Gastroesophageal sphincter (tissue), 4 donors: ENCODE results near the gene TRIM17. TPM values are rescaled to one million over a fixed set of nuclear protein-coding genes. Genes with fewer than 3 reads are reported as not detected.
A peak's percentile ranks its signal among the peaks of the same experiment; 100 is the strongest.

ENCODE experiments used
- ATAC-seq: fragments of 150-250 bp; one replicate; pipeline ENCODE4 v1.9.1; 2016; ENCODE audit warnings: mild to moderate bottlenecking, moderate library complexity
- H3K27ac ChIP-seq, 4 donors: fragments of 200-600 bp; sonication (generic) in 3 of 4; 1 replicate in 3 of 4; 2 replicates in 1 of 4; pipeline ENCODE4 v1.5.1; 2016 to 2019
- H3K27me3 ChIP-seq: fragments of 200-600 bp; sonication (generic); one replicate; pipeline ENCODE4 v1.5.1; 2019
- H3K36me3 ChIP-seq, 2 donors: fragments of 200-600 bp; sonication (generic); one replicate each; pipeline ENCODE4 v1.5.1; 2019; ENCODE audit warnings: control low read depth in 1 of 2
- H3K4me1 ChIP-seq, 3 donors: fragments of 200-600 bp; sonication (generic); 1 replicate in 2 of 3; 2 replicates in 1 of 3; pipeline ENCODE4 v1.5.1; 2016 to 2019; ENCODE audit warnings: control low read depth in 2 of 3
- H3K4me3 ChIP-seq, 2 donors: fragments of 200-600 bp; sonication (generic); one replicate each; pipeline ENCODE4 v1.5.1; 2019; ENCODE audit warnings: mild to moderate bottlenecking in 1 of 2, moderate library complexity in 1 of 2
- H3K9me3 ChIP-seq, 3 donors: fragments of 200-600 bp; sonication (generic); one replicate each; pipeline ENCODE4 v1.5.1; 2017 to 2019; ENCODE audit warnings: control low read depth in 2 of 3
- CTCF ChIP-seq, 4 experiments: fragments of 200-600 bp in 2 of 4; fragments of 450-650 bp in 2 of 4; sonication (generic) in 1 of 4; IDR thresholded peaks; one replicate each; pipeline ENCODE4 v1.5.1; 2017 to 2019; ENCODE audit warnings: antibody characterized with exemption in 4 of 4, mild to moderate bottlenecking in 2 of 4, moderate library complexity in 2 of 4
- EP300 ChIP-seq: sonication (generic); formaldehyde crosslinking; IDR thresholded peaks from one replicate; pipeline ENCODE4 v1.6.1; 2017; ENCODE audit warnings: antibody characterized with exemption, mild to moderate bottlenecking
- POLR2A ChIP-seq, 2 donors: fragments of 450-650 bp; IDR thresholded peaks; one replicate each; pipeline ENCODE4 v1.6.1; 2017; ENCODE audit warnings: antibody characterized with exemption in 2 of 2, mild to moderate bottlenecking in 2 of 2, moderate library complexity in 1 of 2
- POLR2AphosphoS5 ChIP-seq: sonication (generic); formaldehyde crosslinking; IDR thresholded peaks from one replicate; pipeline ENCODE4 v1.6.1; 2017; ENCODE audit warnings: antibody characterized with exemption
- WGBS, 2 donors: methylation state at CpG; one replicate each; pipeline ENCODE4 v1.1.5; 2018; ENCODE audit warnings: low coverage in 1 of 2; 5-methylcytosine and 5-hydroxymethylcytosine counted together
- total RNA-seq, 4 donors: library from RNA; depleted of rRNA; stranded (reverse); fragments of >200 nt; gene quantifications; one replicate each; pipeline ENCODE4 v1.1.0, GENCODE V29; 2016

The TRIM17 gene
- total RNA-seq, 4 donors from 2014 or later: not detected

DNA sequence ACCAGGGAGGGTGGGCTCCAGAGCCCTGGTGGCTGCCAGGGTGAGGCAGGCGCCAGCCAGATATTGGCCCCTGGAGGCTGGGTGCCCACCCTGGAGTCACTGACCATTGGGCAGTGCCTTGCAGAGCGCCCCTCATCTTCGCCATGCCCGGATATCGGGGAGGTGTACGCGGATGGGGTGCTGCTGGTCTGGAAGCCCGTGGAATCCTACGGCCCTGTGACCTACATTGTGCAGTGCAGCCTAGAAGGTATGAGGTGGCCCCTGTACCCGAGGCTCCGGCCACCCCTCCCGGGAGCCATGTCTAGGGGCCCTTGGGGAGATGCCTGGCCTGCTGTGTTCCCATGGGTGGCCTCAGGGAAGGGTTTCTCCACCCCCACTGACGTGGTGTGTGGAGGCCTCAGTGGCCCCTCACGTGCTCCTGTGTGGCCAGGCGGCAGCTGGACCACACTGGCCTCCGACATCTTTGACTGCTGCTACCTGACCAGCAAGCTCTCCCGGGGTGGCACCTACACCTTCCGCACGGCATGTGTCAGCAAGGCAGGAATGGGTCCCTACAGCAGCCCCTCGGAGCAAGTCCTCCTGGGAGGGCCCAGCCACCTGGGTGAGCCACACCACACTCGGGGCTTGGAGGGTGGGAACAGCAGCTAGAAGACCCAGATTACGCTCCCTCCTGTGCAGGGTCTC is 40.9 kb downstream of the TRIM17 start:
- H3K9me3 ChIP-seq: no peaks in the 10 kb centered on the region
- H3K4me3 ChIP-seq: no peak overlapping the region
- peaks cover 0 to 45% (median 7%) of the 10 kb centered on the region in 3 donors for H3K4me1 ChIP-seq
- H3K27me3 ChIP-seq: peaks cover 12% of the 10 kb centered on the region
- no CpG with 5 or more reads among the region's 22 CpGs for WGBS, 2 donors
- ATAC-seq: no peak
- peak overlapping the region in 3 of 4 donors; percentile 69 to 85 (median 78) for H3K27ac ChIP-seq
- no peaks in the 10 kb centered on the region for H3K36me3 ChIP-seq
- TF ChIP-seq CTCF (IDR thresholded peaks at IDR 0.05) (no peak), EP300 (no peak), POLR2A (IDR thresholded peaks at IDR 0.05) (no peak), POLR2AphosphoS5 (no peak)

DNA sequence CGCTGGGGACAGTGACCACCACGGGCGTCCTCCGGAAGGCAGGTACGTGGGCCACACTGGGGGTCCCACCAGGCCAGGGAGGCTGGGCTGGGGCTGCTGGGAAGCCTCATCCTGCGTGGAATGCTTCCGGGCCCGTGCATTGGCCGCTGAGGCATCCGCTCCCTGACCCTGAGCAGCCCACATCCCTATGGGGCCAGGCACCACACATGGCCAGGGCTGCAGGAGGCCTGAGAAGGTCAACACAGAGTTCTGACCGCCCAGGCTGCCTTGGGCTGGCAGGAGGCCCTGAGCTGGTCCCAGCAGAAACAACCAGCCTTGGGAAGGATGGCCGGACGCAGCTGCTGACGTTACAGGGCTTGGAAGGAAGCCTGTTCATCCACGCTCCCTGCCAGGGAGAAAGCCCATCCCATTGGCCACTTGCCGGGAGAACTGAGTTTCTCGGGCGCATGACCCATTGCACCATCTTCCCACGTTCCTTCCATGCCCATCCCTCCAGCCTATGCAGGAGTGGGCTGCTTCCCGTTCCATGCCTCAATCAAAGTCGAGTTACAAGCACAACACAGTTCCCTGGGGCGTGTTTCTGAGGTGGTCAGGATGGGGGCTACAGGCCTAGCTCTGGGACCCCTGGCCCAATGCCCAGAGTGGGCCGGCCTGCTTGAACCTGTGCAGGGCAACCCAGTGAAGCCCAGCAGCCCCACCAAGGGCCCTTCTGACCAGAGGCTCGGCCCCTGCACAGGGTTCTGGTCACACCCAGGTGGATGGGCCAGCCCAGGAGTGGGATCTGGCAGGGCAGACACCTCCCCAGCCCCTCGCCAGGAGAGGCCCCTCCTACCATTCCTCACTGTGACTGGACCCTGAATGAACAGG is 41.7 kb downstream of the TRIM17 start:
- Histone ChIP-seq H3K4me3 (no peak overlapping the region), H3K27me3 (peaks cover 16% of the 10 kb centered on the region), H3K9me3 (no peaks in the 10 kb centered on the region), H3K27ac (peak overlapping the region in 3 of 4 donors; percentile 69 to 85 (median 78)), H3K4me1 (peaks cover 0 to 45% (median 7%) of the 10 kb centered on the region in 3 donors), H3K36me3 (no peaks in the 10 kb centered on the region)
- 40% methylated on average over 1 of the region's 25 CpGs; no CpG with 5 or more reads in 1 of the 2 donors for WGBS, 2 donors
- TF ChIP-seq POLR2A (IDR thresholded peaks at IDR 0.05): no peak
- TF ChIP-seq EP300: no peak
- TF ChIP-seq POLR2AphosphoS5: peak; percentile 82
- TF ChIP-seq CTCF (IDR thresholded peaks at IDR 0.05): no peak
- peak; percentile 85 for ATAC-seq

DNA sequence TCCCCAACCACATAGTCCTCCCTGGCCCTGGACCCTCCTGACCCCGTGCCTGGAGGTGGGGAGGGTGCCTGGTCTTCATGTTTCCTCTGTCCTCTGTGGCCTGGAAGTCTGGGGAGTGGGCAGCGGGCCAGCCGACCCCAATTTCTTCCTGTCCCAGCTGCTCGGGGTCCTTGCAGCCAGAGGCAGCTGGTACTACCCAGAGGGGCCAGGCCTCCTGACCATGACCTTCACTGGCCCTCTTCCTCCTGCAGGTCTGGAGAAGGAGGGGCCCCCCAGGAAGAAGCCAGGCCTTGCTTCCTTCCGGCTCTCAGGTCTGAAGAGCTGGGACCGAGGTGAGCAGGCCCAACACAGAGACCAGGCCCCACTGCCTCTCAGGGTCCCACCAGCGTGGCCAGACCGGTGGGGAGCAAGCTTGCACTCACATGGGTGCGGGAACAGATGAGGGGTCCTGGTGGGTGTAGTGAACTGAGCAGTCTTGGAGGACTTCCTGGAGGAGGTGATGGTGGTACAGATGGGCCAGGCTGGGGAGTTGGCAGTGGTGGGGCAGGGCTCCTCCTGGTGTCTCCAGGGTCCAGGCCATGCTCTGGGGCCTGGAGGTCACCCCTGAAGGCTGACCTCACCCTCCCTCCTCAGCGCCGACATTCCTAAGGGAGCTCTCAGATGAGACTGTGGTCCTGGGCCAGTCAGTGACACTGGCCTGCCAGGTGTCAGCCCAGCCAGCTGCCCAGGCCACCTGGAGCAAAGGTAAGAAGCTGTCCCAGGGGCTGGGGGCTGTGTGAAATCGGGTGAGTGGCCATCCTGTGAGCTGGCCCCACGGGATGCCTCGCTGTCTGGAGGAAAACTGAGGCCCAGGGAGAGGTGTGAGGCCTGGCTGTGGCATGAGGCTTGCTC is 42.7 kb downstream of the TRIM17 start:
- H3K4me3 ChIP-seq: no peak overlapping the region
- ATAC-seq: no peak
- no peaks in the 10 kb centered on the region for H3K36me3 ChIP-seq
- peak overlapping the region in 3 of 4 donors; percentile 68 to 85 (median 69) for H3K27ac ChIP-seq
- H3K4me1 ChIP-seq: peaks cover 0 to 35% (median 2%) of the 10 kb centered on the region in 3 donors
- WGBS, 2 donors: 100% methylated on average over 1 of the region's 14 CpGs; no CpG with 5 or more reads in 1 of the 2 donors
- H3K27me3 ChIP-seq: peaks cover 26% of the 10 kb centered on the region
- no peak for TF ChIP-seq POLR2AphosphoS5
- no peak for TF ChIP-seq POLR2A (IDR thresholded peaks at IDR 0.05)
- no peak for TF ChIP-seq EP300
- TF ChIP-seq CTCF (IDR thresholded peaks at IDR 0.05): no peak
- H3K9me3 ChIP-seq: no peaks in the 10 kb centered on the region

GRCh38 chr1:228373004-228373680 is 43.5 kb downstream of the TRIM17 start:
- Histone ChIP-seq H3K4me3 (no peak overlapping the region), H3K27me3 (peaks cover 29% of the 10 kb centered on the region), H3K4me1 (peaks cover 0 to 27% (median 0%) of the 10 kb centered on the region in 3 donors), H3K27ac (peak overlapping the region in 1 of 4 donors; percentile 8), H3K36me3 (no peaks in the 10 kb centered on the region), H3K9me3 (no peaks in the 10 kb centered on the region)
- no peak for ATAC-seq
- 88% methylated on average over 4 of the region's 12 CpGs; no CpG with 5 or more reads in 1 of the 2 donors for WGBS, 2 donors
- TF ChIP-seq POLR2AphosphoS5 (no peak), POLR2A (IDR thresholded peaks at IDR 0.05) (no peak)
